ENCODE measurements around the gene RAB44. TPM values are rescaled to one million over a fixed set of nuclear protein-coding genes. Genes with fewer than 3 reads are reported as not detected.

Gene RAB44
- total and polyA plus RNA-seq, 2 donors from 2014 or later: 1.5 TPM; not detected in 1

DNA sequence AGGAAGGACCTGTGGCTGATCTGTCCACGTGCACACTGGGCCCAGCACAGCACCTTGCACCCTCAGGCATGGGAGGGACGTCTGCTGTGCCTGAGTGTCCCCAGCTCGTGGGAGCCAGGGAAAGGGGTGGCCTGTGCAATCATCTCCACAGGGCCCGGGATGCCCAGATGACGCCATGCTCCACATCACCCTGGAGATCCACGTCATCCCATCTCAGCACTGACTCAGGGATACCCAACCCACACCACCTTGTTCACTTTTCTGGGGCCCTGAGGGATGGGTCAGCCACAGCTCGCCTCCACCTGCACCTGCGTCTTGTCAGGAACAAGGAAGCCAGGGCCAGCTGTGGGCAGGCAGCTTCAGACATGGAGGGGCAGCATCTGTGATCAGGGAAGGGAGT, 48.2 kb downstream of the RAB44 start:
- Histone ChIP-seq H3K9ac (ENCODE audit: low read length in 3 of 3) (no peak overlapping the region), H3K4me1 (ENCODE audit: control insufficient read depth in 2 of 3, insufficient read depth in 2 of 3, low read depth in 1 of 3, low read length in 3 of 3) (no peaks in the 10 kb centered on the region), H3K9me3 (ENCODE audit: control insufficient read depth in 2 of 3, insufficient read depth in 1 of 3, low read length in 3 of 3) (peaks cover 0 to 10% (median 0%) of the 10 kb centered on the region in 3 donors), H3K4me3 (ENCODE audit: low read length in 3 of 3) (no peak overlapping the region), H3K36me3 (ENCODE audit: control insufficient read depth in 2 of 3, insufficient read depth in 3 of 3, low read length in 3 of 3) (no peaks in the 10 kb centered on the region), H3K27me3 (ENCODE audit: control insufficient read depth, insufficient read depth, low read length) (no peaks in the 10 kb centered on the region), H3K27ac (ENCODE audit: low read depth in 2 of 2, low read length in 2 of 2) (no peak overlapping the region)
- DNase-seq (no peak), FAIRE-seq (no peak)
- intact Hi-C loops (cut with DNase I): loop anchor here (10.0 kb wide), 1 partner anchor 51 kb away; the partner anchor contains the start of gene RAB44
- no peak for TF ChIP-seq CTCF (IDR thresholded peaks at IDR 0.05; ENCODE audit: borderline replicate concordance, extremely low read depth, insufficient read depth)

- H3K4me3 ChIP-seq (ENCODE audit: low read length in 3 of 3): no peak overlapping the region
- H3K9ac ChIP-seq (ENCODE audit: low read length in 3 of 3): no peak overlapping the region
- no peak overlapping the region for H3K27ac ChIP-seq (ENCODE audit: low read depth in 2 of 2, low read length in 2 of 2)
- no peak for DNase-seq
- H3K4me1 ChIP-seq (ENCODE audit: control insufficient read depth in 2 of 3, insufficient read depth in 2 of 3, low read depth in 1 of 3, low read length in 3 of 3): no peaks in the 10 kb centered on the region
- intact Hi-C loops (cut with DNase I): loop anchor here (10.0 kb wide), 1 partner anchor 51 kb away; the partner anchor contains the start of gene RAB44
- H3K9me3 ChIP-seq (ENCODE audit: control insufficient read depth in 2 of 3, insufficient read depth in 1 of 3, low read length in 3 of 3): peaks cover 0 to 10% (median 0%) of the 10 kb centered on the region in 3 donors
- no peaks in the 10 kb centered on the region for H3K36me3 ChIP-seq (ENCODE audit: control insufficient read depth in 2 of 3, insufficient read depth in 3 of 3, low read length in 3 of 3)
- no peak for FAIRE-seq
- no peaks in the 10 kb centered on the region for H3K27me3 ChIP-seq (ENCODE audit: control insufficient read depth, insufficient read depth, low read length)
- TF ChIP-seq CTCF (IDR thresholded peaks at IDR 0.05; ENCODE audit: borderline replicate concordance, extremely low read depth, insufficient read depth): no peak
These were observed 48.6 kb downstream of the RAB44 start for GRCh38 chr6:36746251-36746650.

DNA sequence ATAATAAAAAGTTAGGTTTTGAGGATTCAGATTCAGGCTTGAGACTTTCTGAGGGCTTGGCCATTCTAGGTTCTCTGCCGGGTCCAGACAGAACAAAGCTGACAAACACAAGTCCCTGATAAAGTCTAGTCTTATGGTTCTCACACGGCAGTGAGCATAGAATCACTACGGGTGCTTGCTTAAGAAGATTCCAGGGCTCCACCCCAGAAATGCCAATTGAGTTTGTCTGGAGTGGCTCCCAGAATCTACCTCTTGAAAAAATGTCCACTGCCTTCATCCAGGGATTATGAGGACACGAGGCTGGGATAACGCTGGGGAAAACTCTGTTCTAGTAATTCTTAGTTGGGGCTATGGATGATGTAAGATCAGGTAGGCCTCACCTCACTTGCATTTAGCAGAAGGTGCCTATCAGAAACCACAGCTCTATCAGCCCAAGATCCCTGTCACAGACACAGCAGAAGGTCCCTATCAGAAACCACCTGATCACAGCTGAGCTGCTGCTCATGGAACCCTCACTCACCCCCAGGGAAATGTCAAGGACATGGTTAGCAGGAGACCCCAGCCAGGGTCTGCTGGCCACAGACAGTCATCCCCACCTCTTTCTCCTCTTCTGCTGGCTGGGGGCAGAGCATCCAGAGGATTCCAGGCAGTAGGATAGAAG, 52.3 kb downstream of the RAB44 start:
- intact Hi-C loops (cut with DNase I): loop anchor here (10.0 kb wide), 2 partner anchors 55 to 135 kb away; partner anchors contain the start of gene RAB44

More for the DNA sequence above, 52.3 kb downstream of the RAB44 start:
- no peaks in the 10 kb centered on the region for H3K36me3 ChIP-seq (ENCODE audit: control insufficient read depth in 2 of 3, insufficient read depth in 3 of 3, low read length in 3 of 3)
- H3K9me3 ChIP-seq (ENCODE audit: control insufficient read depth in 2 of 3, insufficient read depth in 1 of 3, low read length in 3 of 3): peaks cover 0 to 10% (median 0%) of the 10 kb centered on the region in 3 donors
- no peaks in the 10 kb centered on the region for H3K27me3 ChIP-seq (ENCODE audit: control insufficient read depth, insufficient read depth, low read length)
- no peak for TF ChIP-seq CTCF (IDR thresholded peaks at IDR 0.05; ENCODE audit: borderline replicate concordance, extremely low read depth, insufficient read depth)
- no peak for FAIRE-seq
- H3K27ac ChIP-seq (ENCODE audit: low read depth in 2 of 2, low read length in 2 of 2): no peak overlapping the region
- no peak overlapping the region for H3K9ac ChIP-seq (ENCODE audit: low read length in 3 of 3)
- H3K4me1 ChIP-seq (ENCODE audit: control insufficient read depth in 2 of 3, insufficient read depth in 2 of 3, low read depth in 1 of 3, low read length in 3 of 3): peaks cover 0 to 5% (median 5%) of the 10 kb centered on the region in 3 donors
- H3K4me3 ChIP-seq (ENCODE audit: low read length in 3 of 3): no peak overlapping the region
- DNase-seq: no peak
